ENCODE measurements around the gene SLC6A9. TPM values are rescaled to one million over a fixed set of nuclear protein-coding genes. Genes with fewer than 3 reads are reported as not detected.

Gene SLC6A9
- total RNA-seq, 2 experiments from 2014 or later: 0.17 TPM; not detected in 1

- H3K36me3 ChIP-seq (ENCODE audit: insufficient read depth, low read length): no peaks in the 10 kb centered on the region
- POLR2A ChIA-PET: no interaction called here
Measured at GRCh38 chr1:44024903-44025525, 6.2 kb downstream of the SLC6A9 start.

GRCh38 chr1:44024031-44024902 lies 7.0 kb downstream of the SLC6A9 start:
- Histone ChIP-seq H3K4me3 (ENCODE audit: low read length) (no peak overlapping the region), H3K4me1 (ENCODE audit: insufficient read depth, low read length) (peaks cover 4% of the 10 kb centered on the region), H3K9me3 (ENCODE audit: control insufficient read depth in 1 of 2, insufficient read depth in 1 of 2, low read length in 2 of 2) (no peaks in the 10 kb centered on the region), H3K27ac (ENCODE audit: low read depth in 1 of 2, low read length in 2 of 2) (no peak overlapping the region), H3K27me3 (ENCODE audit: control insufficient read depth in 1 of 2, insufficient read depth in 2 of 2, low read length in 2 of 2) (no peaks in the 10 kb centered on the region), H3K36me3 (ENCODE audit: insufficient read depth, low read length) (no peaks in the 10 kb centered on the region)
- ChIA-PET CTCF (no interaction called here), POLR2A (no interaction called here)
- H3K9me3 Mint-ChIP-seq: no peaks in the 10 kb centered on the region
- TF ChIP-seq CTCF (IDR thresholded peaks at IDR 0.05): no peak
- H3K27me3 Mint-ChIP-seq: no peaks in the 10 kb centered on the region
- no peak overlapping the region for H3K27ac Mint-ChIP-seq
- H3K36me3 Mint-ChIP-seq (ENCODE audit: low read depth): no peaks in the 10 kb centered on the region
- peaks cover 16% of the 10 kb centered on the region for H3K4me1 Mint-ChIP-seq (ENCODE audit: low read depth)
- DNase-seq (no peak), ATAC-seq (ENCODE audit: poor library complexity) (no peak)
- intact Hi-C loops (cut with DNase I, micrococcal nuclease): no loop called here
- no peak overlapping the region for H3K4me3 Mint-ChIP-seq

More at GRCh38 chr1:44024903-44025525, 6.2 kb downstream of the SLC6A9 start:
- Histone ChIP-seq H3K4me1 (ENCODE audit: insufficient read depth, low read length) (peaks cover 11% of the 10 kb centered on the region), H3K27ac (ENCODE audit: low read depth in 1 of 2, low read length in 2 of 2) (no peak overlapping the region), H3K4me3 (ENCODE audit: low read length) (no peak overlapping the region), H3K9me3 (ENCODE audit: control insufficient read depth in 1 of 2, insufficient read depth in 1 of 2, low read length in 2 of 2) (no peaks in the 10 kb centered on the region), H3K27me3 (ENCODE audit: control insufficient read depth in 1 of 2, insufficient read depth in 2 of 2, low read length in 2 of 2) (no peaks in the 10 kb centered on the region)
- intact Hi-C loops (cut with DNase I, micrococcal nuclease): no loop called here
- H3K4me3 Mint-ChIP-seq: no peak overlapping the region
- DNase-seq: no peak
- no peak for ATAC-seq (ENCODE audit: poor library complexity)
- no peaks in the 10 kb centered on the region for H3K36me3 Mint-ChIP-seq (ENCODE audit: low read depth)
- peaks cover 23% of the 10 kb centered on the region for H3K4me1 Mint-ChIP-seq (ENCODE audit: low read depth)
- H3K27ac Mint-ChIP-seq: no peak overlapping the region
- H3K27me3 Mint-ChIP-seq: no peaks in the 10 kb centered on the region
- no peaks in the 10 kb centered on the region for H3K9me3 Mint-ChIP-seq
- no peak for TF ChIP-seq CTCF (IDR thresholded peaks at IDR 0.05)
- CTCF ChIA-PET: no interaction called here

- POLR2A ChIA-PET: interaction anchor here (1.0 kb wide), 1 partner anchor 8 kb away, joined by 3 read pairs; no protein-coding TSS in a partner anchor
- Mint-ChIP-seq H3K36me3 (ENCODE audit: low read depth) (no peaks in the 10 kb centered on the region), H3K4me1 (ENCODE audit: low read depth) (no peaks in the 10 kb centered on the region), H3K27ac (no peak overlapping the region), H3K9me3 (no peaks in the 10 kb centered on the region), H3K4me3 (no peak overlapping the region), H3K27me3 (no peaks in the 10 kb centered on the region)
- Histone ChIP-seq H3K4me1 (ENCODE audit: insufficient read depth, low read length) (no peaks in the 10 kb centered on the region), H3K27ac (ENCODE audit: low read depth in 1 of 2, low read length in 2 of 2) (no peak overlapping the region), H3K9me3 (ENCODE audit: control insufficient read depth in 1 of 2, insufficient read depth in 1 of 2, low read length in 2 of 2) (no peaks in the 10 kb centered on the region), H3K27me3 (ENCODE audit: control insufficient read depth in 1 of 2, insufficient read depth in 2 of 2, low read length in 2 of 2) (no peaks in the 10 kb centered on the region), H3K36me3 (ENCODE audit: insufficient read depth, low read length) (no peaks in the 10 kb centered on the region), H3K4me3 (ENCODE audit: low read length) (no peak overlapping the region)
- no peak for ATAC-seq (ENCODE audit: poor library complexity)
- DNase-seq: no peak
- no peak for TF ChIP-seq CTCF (IDR thresholded peaks at IDR 0.05)
- intact Hi-C loops (cut with DNase I, micrococcal nuclease): no loop called here
- CTCF ChIA-PET: interaction anchor here (1.4 kb wide), 1 partner anchor 15 kb away, joined by 3 read pairs; no protein-coding TSS in a partner anchor
Measured at GRCh38 chr1:44021581-44022321, 9.5 kb downstream of the SLC6A9 start.

All from CD4-positive, alpha-beta T cell (primary cell).